ENCODE measurements around the gene CYSRT1.
"Not testable (repeated sequence)": the region's sequence is repeated elsewhere in the genome, so short reads cannot be mapped to it uniquely, and the experiment has no call there.

CYSRT1 gene

GRCh38 chr9:137240318-137240840 lies 15.4 kb downstream of the CYSRT1 start:
- peak overlapping the region; percentile 78 for H3K4me3 ChIP-seq (ENCODE audit: low read depth, low read length)
- TF ChIP-seq CTCF (IDR thresholded peaks at IDR 0.05; ENCODE audit: borderline replicate concordance, insufficient read depth, low read depth, low read length): peak; percentile 16; the same call in 1 of the 2 replicates

- TF ChIP-seq CTCF (IDR thresholded peaks at IDR 0.05; ENCODE audit: borderline replicate concordance, insufficient read depth, low read depth, low read length): no peak
- H3K4me3 ChIP-seq (ENCODE audit: low read depth, low read length): peak within 1 kb of the TSS; percentile 95
Measured at GRCh38 chr9:137240841-137241489, 16.0 kb downstream of the CYSRT1 start, which contains the start of gene TUBB4B. Gene TUBB4B (plus strand): TSS chr9:137241287. CDS start chr9:137241361, 74 bp downstream.

DNA sequence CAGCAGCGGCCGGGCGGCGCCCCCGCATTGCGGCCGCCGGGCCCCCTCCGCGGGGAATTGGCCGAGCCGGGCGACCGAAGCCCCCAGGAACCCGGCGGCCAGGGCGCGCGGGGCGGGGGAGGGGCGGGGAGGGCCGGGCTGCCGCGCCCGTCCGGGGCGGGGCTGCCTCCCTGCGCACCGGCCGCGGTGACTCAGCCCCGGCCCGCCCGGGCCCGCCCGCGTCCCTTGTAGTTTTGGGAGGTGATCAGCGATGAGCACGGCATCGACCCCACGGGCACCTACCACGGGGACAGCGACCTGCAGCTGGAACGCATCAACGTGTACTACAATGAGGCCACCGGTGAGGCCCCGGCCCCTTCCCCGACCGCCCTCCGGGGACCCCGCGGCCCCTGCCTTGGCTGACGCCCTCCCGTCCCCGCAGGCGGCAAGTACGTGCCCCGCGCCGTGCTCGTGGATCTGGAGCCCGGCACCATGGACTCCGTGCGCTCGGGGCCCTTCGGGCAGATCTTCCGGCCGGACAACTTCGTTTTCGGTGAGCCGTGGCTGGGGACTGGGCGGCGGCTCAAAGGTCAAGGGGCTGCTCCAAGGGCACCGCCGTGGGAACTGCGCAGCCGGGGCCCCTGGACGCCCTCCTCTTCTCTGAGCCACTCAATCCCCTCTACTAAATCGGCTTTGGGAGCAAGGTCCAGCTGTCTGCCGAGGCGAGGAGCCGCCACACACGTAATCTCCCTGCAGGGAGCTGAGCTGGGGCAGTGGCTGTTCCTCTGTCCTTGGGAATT lies 16.7 kb downstream of the CYSRT1 start:
- no peak for TF ChIP-seq CTCF (IDR thresholded peaks at IDR 0.05; ENCODE audit: borderline replicate concordance, insufficient read depth, low read depth, low read length)
- H3K4me3 ChIP-seq (ENCODE audit: low read depth, low read length): peak overlapping the region; percentile 95

DNA sequence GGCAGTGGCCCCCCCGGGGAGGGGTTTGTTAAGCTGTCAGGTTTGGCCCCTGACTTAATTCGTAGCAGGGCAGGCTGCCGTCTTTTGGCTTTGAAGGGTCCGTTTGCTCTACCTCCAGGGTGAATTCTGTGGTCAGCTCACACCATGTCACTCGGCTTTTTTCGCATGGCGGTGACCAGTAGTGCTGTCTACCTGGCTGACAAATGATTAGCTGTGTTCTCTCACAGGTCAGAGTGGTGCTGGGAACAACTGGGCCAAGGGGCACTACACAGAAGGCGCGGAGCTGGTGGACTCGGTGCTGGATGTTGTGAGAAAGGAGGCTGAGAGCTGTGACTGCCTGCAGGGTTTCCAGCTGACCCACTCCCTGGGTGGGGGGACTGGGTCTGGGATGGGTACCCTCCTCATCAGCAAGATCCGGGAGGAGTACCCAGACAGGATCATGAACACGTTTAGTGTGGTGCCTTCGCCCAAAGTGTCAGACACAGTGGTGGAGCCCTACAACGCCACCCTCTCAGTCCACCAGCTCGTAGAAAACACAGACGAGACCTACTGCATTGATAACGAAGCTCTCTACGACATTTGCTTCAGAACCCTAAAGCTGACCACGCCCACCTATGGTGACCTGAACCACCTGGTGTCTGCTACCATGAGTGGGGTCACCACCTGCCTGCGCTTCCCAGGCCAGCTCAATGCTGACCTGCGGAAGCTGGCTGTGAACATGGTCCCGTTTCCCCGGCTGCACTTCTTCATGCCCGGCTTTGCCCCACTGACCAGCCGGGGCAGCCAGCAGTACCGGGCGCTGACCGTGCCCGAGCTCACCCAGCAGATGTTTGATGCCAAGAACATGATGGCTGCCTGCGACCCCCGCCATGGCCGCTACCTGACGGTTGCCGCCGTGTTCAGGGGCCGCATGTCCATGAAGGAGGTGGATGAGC lies 17.6 kb downstream of the CYSRT1 start:
- TF ChIP-seq CTCF (IDR thresholded peaks at IDR 0.05; ENCODE audit: borderline replicate concordance, insufficient read depth, low read depth, low read length): no peak
- H3K4me3 ChIP-seq (ENCODE audit: low read depth, low read length): peak overlapping the region; percentile 95

DNA sequence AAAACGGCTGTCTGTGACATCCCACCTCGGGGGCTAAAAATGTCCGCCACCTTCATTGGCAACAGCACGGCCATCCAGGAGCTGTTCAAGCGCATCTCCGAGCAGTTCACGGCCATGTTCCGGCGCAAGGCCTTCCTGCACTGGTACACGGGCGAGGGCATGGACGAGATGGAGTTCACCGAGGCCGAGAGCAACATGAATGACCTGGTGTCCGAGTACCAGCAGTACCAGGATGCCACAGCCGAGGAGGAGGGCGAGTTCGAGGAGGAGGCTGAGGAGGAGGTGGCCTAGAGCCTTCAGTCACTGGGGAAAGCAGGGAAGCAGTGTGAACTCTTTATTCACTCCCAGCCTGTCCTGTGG lies 18.3 kb downstream of the CYSRT1 start:
- H3K4me3 ChIP-seq (ENCODE audit: low read depth, low read length): not testable (repeated sequence)

- H3K4me3 ChIP-seq (ENCODE audit: low read depth, low read length): no peak overlapping the region
- TF ChIP-seq CTCF (IDR thresholded peaks at IDR 0.05; ENCODE audit: borderline replicate concordance, insufficient read depth, low read depth, low read length): no peak
Measured at GRCh38 chr9:137243626-137244485, 18.9 kb downstream of the CYSRT1 start.
